Measurements from ENCODE around the gene HEATR1.

The HEATR1 gene

GRCh38 chr1:236532850-236533249, 71.5 kb downstream of the HEATR1 start:
- Mint-ChIP-seq H3K27ac (peak overlapping the region; percentile 9), H3K9me3 (no peaks in the 10 kb centered on the region), H3K27me3 (no peaks in the 10 kb centered on the region), H3K36me3 (peaks cover 12% of the 10 kb centered on the region), H3K4me1 (peaks cover 52% of the 10 kb centered on the region), H3K4me3 (no peak overlapping the region)

GRCh38 chr1:236530959-236531358, 73.4 kb downstream of the HEATR1 start:
- no peaks in the 10 kb centered on the region for H3K9me3 Mint-ChIP-seq
- H3K27me3 Mint-ChIP-seq: no peaks in the 10 kb centered on the region
- no peak overlapping the region for H3K27ac Mint-ChIP-seq
- no peak overlapping the region for H3K4me3 Mint-ChIP-seq
- peaks cover 17% of the 10 kb centered on the region for H3K36me3 Mint-ChIP-seq
- peaks cover 60% of the 10 kb centered on the region for H3K4me1 Mint-ChIP-seq

DNA sequence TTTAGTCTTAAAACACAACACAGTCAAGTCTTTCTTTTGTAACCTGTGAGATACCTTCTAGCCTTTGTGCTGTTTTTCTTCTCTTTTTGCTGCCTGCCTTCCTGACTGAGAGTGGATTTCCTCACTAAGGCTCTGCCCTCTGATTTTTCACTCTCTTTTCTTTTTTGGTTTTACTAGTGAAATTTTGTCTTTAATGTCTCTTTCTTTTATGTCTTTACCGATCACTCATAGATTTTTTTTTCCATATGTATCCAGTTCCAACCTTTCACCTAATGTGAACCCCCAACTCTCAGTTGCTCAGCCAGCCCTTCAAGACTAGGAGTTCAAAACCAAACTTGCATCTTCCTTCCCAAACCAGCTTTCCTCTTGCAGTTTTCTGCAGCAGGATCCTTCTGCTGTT, 74.0 kb downstream of the HEATR1 start:
- peak overlapping the region; percentile 4 for H3K27ac Mint-ChIP-seq
- H3K4me3 Mint-ChIP-seq: no peak overlapping the region
- no peaks in the 10 kb centered on the region for H3K27me3 Mint-ChIP-seq
- peaks cover 56% of the 10 kb centered on the region for H3K4me1 Mint-ChIP-seq
- H3K9me3 Mint-ChIP-seq: no peaks in the 10 kb centered on the region
- peaks cover 17% of the 10 kb centered on the region for H3K36me3 Mint-ChIP-seq

DNA sequence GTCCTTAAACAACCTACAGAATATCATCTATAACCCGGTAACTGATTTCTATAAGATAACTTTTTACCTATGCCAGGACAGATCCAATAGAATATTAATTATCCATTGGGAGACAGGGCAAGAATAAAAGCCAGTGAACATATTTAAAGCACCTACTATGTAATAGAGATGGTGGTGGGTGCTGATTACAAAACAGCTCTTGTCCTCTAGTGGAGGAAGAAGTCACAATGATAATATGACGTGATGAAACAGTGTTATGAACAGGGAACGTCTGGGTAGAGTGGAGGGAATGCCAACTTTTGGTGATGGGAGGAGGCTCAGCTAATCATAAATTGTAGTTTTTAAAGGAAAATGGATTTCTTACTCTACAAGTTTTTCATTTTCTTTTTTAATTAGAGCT, 78.2 kb downstream of the HEATR1 start:
- Mint-ChIP-seq H3K4me1 (peaks cover 46% of the 10 kb centered on the region), H3K9me3 (no peaks in the 10 kb centered on the region), H3K27ac (peak overlapping the region; percentile 13), H3K36me3 (peaks cover 13% of the 10 kb centered on the region), H3K27me3 (no peaks in the 10 kb centered on the region), H3K4me3 (no peak overlapping the region)

DNA sequence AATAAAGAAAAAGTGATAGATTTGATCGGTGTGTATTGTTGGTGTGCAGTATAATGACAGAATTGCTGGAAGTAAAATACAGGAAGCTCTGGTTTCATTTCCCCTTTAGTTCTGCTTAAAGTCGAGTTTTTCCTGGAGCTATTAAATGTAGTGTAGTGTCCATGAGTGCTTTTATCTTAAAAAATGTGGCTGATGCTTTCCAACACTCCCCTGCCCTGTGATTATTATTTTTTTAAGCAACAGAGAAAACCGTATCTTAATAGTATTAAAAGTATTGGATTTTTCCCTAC, 79.5 kb downstream of the HEATR1 start:
- peak overlapping the region; percentile 100 for H3K27ac Mint-ChIP-seq
- no peaks in the 10 kb centered on the region for H3K27me3 Mint-ChIP-seq
- H3K4me3 Mint-ChIP-seq: peak overlapping the region; percentile 94
- H3K4me1 Mint-ChIP-seq: peaks cover 35% of the 10 kb centered on the region
- H3K9me3 Mint-ChIP-seq: no peaks in the 10 kb centered on the region
- peaks cover 11% of the 10 kb centered on the region for H3K36me3 Mint-ChIP-seq

- Mint-ChIP-seq H3K4me1 (peaks cover 35% of the 10 kb centered on the region), H3K36me3 (peaks cover 11% of the 10 kb centered on the region), H3K27me3 (no peaks in the 10 kb centered on the region), H3K27ac (peak overlapping the region; percentile 100), H3K9me3 (no peaks in the 10 kb centered on the region), H3K4me3 (peak overlapping the region; percentile 94)
Observed at GRCh38 chr1:236524142-236524894, 80.0 kb downstream of the HEATR1 start.

DNA sequence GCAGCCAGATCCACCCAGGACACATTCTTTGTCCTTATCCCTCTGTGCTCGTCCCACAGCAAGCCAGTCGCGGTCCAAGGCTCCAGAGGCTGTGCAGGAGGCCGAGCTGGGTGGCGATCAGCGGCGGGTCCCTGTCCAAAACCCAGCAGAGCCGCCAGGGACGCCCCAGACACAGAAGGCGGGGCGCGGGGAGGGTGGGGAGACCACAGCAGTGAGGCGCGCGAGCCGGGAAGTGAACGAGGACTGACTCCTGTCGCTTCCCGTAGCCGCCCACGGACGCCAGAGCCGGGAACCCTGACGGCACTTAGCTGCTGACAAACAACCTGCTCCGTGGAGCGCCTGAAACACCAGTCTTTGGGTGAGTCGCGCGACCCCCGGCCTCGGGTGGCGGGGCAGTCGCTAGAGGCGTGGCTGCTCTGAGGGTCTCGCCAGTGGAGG, 80.6 kb downstream of the HEATR1 start, which contains the start of gene LGALS8:
Gene LGALS8, plus strand, starts transcription at position 279 of the 438 bp plus-strand sequence. CDS start 2,089 bp downstream, outside the sequence.
- peaks cover 31% of the 10 kb centered on the region for H3K4me1 Mint-ChIP-seq
- peak within 1 kb of the TSS; percentile 100 for H3K27ac Mint-ChIP-seq
- H3K9me3 Mint-ChIP-seq: no peaks in the 10 kb centered on the region
- no peaks in the 10 kb centered on the region for H3K27me3 Mint-ChIP-seq
- peak within 1 kb of the TSS; percentile 94 for H3K4me3 Mint-ChIP-seq
- peaks cover 8% of the 10 kb centered on the region for H3K36me3 Mint-ChIP-seq

DNA sequence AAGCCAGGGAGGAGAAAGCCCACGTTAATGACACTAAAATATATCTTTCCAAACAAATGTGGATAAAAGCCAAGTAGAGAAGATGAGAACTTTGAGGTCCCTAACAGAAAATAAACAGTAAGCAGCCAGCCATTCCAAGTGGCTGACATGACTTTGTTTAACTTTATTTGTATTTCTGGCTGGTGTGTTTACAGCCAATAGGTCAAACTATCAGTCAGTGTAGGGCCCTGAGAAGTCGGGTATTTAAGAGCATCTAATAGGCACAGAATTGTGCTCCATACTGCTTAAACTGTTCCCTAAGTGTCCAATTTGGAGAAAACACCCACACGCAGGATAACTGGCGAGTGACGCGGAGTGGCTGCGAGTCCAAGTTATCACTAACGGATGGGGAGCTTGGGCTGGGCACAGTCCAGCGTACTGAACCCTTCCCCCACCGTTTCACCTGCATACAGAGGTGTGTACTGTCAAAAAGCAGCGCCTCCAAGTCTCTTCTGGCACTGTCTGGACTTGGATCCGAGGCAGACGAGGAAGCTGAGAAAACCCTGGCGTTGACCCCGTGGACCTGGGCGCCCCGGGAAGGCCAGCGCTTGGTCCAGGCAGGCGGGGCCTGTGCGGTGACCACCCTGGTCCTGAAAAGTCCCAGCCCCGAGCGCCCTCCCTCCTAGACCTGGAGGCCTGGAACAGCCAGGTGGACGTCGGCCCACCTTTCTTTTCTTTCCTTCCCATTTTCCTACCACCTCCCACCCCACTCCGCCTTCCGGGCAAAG, 81.2 kb downstream of the HEATR1 start:
- peaks cover 8% of the 10 kb centered on the region for H3K36me3 Mint-ChIP-seq
- H3K27me3 Mint-ChIP-seq: no peaks in the 10 kb centered on the region
- H3K9me3 Mint-ChIP-seq: no peaks in the 10 kb centered on the region
- peak overlapping the region; percentile 100 for H3K27ac Mint-ChIP-seq
- H3K4me1 Mint-ChIP-seq: peaks cover 31% of the 10 kb centered on the region
- H3K4me3 Mint-ChIP-seq: peak overlapping the region; percentile 94

- Mint-ChIP-seq H3K27me3 (no peaks in the 10 kb centered on the region), H3K4me3 (no peak overlapping the region), H3K9me3 (no peaks in the 10 kb centered on the region), H3K27ac (no peak overlapping the region), H3K36me3 (no peaks in the 10 kb centered on the region), H3K4me1 (peaks cover 32% of the 10 kb centered on the region)
Observed at GRCh38 chr1:236520445-236521005, 83.8 kb downstream of the HEATR1 start.

GRCh38 chr1:236518322-236518721, 86.0 kb downstream of the HEATR1 start:
- H3K4me1 Mint-ChIP-seq: peaks cover 22% of the 10 kb centered on the region
- no peaks in the 10 kb centered on the region for H3K36me3 Mint-ChIP-seq
- no peaks in the 10 kb centered on the region for H3K27me3 Mint-ChIP-seq
- no peak overlapping the region for H3K27ac Mint-ChIP-seq
- H3K4me3 Mint-ChIP-seq: no peak overlapping the region
- no peaks in the 10 kb centered on the region for H3K9me3 Mint-ChIP-seq

- Mint-ChIP-seq H3K36me3 (no peaks in the 10 kb centered on the region), H3K27ac (peak overlapping the region; percentile 82), H3K4me1 (peaks cover 13% of the 10 kb centered on the region), H3K9me3 (no peaks in the 10 kb centered on the region), H3K27me3 (no peaks in the 10 kb centered on the region), H3K4me3 (peak overlapping the region; percentile 78)
Observed at GRCh38 chr1:236516929-236517704, 87.2 kb downstream of the HEATR1 start.

DNA sequence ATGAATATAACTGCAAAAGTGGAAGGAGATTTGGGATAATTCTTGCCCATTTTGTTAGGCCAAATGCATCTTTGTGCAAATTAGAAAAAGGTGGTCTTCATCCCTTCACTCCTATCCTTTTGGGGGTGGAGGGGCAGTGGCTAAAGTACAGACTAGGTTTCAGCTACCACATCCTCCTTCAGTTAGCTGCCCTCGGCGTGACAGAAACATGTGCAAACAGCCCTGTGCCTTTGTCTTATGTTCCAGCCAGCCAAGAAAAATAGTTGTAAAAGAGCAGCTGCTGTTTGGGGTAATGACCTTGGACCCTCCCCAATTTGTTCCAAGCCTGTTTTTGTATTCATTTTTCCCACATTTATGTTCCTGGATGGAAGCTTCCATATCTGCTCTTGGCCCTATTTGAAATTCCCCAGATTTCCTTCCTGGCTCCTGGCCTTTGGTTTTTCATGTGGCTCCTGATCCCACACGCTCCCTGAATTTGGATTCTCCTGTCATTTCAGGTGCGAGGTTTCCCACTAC, 88.8 kb downstream of the HEATR1 start:
- no peaks in the 10 kb centered on the region for H3K9me3 Mint-ChIP-seq
- H3K36me3 Mint-ChIP-seq: no peaks in the 10 kb centered on the region
- no peak overlapping the region for H3K27ac Mint-ChIP-seq

GRCh38 chr1:236514703-236515442, 89.4 kb downstream of the HEATR1 start:
- no peaks in the 10 kb centered on the region for H3K36me3 Mint-ChIP-seq
- H3K4me1 Mint-ChIP-seq: peaks cover 13% of the 10 kb centered on the region
- H3K27me3 Mint-ChIP-seq: no peaks in the 10 kb centered on the region
- no peak overlapping the region for H3K4me3 Mint-ChIP-seq
- H3K27ac Mint-ChIP-seq: no peak overlapping the region
- no peaks in the 10 kb centered on the region for H3K9me3 Mint-ChIP-seq

More for the DNA sequence above, 88.8 kb downstream of the HEATR1 start:
- Mint-ChIP-seq H3K27me3 (no peaks in the 10 kb centered on the region), H3K4me1 (peaks cover 13% of the 10 kb centered on the region), H3K4me3 (no peak overlapping the region)

DNA sequence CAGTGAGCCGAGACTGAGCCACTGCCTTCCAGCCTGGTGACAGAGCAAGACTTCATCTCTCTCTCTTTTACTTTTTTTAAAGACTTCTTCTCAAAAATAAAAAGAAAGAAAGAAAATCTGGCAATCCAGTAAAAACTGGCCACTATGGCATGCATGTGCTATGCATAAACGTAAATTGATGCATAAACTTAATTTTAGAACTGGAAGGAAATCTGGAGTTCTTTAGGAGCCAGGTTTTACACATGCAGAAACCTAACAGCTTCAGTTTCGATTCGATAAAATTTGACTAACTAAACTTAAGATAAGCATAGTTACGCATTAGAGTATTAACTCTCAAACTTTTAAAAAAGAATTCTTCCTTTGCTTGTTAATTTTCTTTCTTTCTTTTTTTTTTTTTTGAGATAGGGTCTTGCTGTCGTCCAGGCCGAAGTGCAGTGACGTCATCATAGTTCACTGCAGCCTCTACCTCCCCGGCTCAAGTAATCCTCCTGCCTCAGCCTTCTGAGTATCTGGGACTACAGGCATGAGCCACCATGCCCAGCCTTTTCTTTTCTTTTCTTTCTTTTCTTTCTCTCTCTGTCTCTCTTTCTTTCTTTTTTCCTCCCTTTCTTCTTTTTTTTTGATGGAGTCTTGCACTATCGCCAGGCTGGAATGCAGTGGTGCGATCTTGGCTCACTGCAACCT, 92.4 kb downstream of the HEATR1 start:
- Mint-ChIP-seq H3K27me3 (no peaks in the 10 kb centered on the region), H3K4me1 (peaks cover 8% of the 10 kb centered on the region), H3K36me3 (no peaks in the 10 kb centered on the region), H3K4me3 (no peak overlapping the region), H3K9me3 (no peaks in the 10 kb centered on the region), H3K27ac (no peak overlapping the region)
